Measurements from ENCODE around the gene CLIP4. TPM values are rescaled to one million over a fixed set of nuclear protein-coding genes. Genes with fewer than 3 reads are reported as not detected.

Gene CLIP4
- total and polyA plus RNA-seq, 2 of the 13 experiments (the other 11 are each of a cell fraction or from before 2014, with no cell fraction given): 0.46 to 0.49 TPM

GRCh38 chr2:29123617-29124349, 8.6 kb downstream of the CLIP4 start (continued):
- TF ChIP-seq ZHX2 (IDR thresholded peaks at IDR 0.05; ENCODE audit: low read depth): no peak
- no peak for TF ChIP-seq ZHX2 (CRISPR knock-in tag; IDR thresholded peaks at IDR 0.05; ENCODE audit: borderline replicate concordance)
- no peak for TF ChIP-seq SCMH1 (CRISPR knock-in tag; IDR thresholded peaks at IDR 0.05; ENCODE audit: borderline replicate concordance)
- TF ChIP-seq CEBPB (IDR thresholded peaks at IDR 0.05; ENCODE audit: borderline replicate concordance, low read depth, low read length): peak; percentile 82
- no peak for TF ChIP-seq ZNF773 (CRISPR knock-in tag; IDR thresholded peaks at IDR 0.05; ENCODE audit: borderline replicate concordance)
- no peak for TF ChIP-seq KLF13 (CRISPR knock-in tag; IDR thresholded peaks at IDR 0.05)
- TF ChIP-seq GPN1 (CRISPR knock-in tag; IDR thresholded peaks at IDR 0.05; ENCODE audit: borderline replicate concordance): no peak
- TF ChIP-seq KLF16 (CRISPR knock-in tag; IDR thresholded peaks at IDR 0.05): 0 out of 4 replicates have a peak, but pooled peaks of 1 of the 2 experiments have one; percentile 23
- TF ChIP-seq NR2F1 (CRISPR knock-in tag; IDR thresholded peaks at IDR 0.05): peak; percentile 22 to 67; a peak in 3 of 4 replicates
- TF ChIP-seq ZNF879 (CRISPR knock-in tag; IDR thresholded peaks at IDR 0.05): no peak
- no peak for TF ChIP-seq ZNF496 (CRISPR knock-in tag; IDR thresholded peaks at IDR 0.05; ENCODE audit: insufficient replicate concordance)
- no peak for TF ChIP-seq ZMAT5 (CRISPR knock-in tag; IDR thresholded peaks at IDR 0.05; ENCODE audit: borderline replicate concordance, low read depth)
- 0 out of 2 replicates have a peak, but pooled peaks have one; percentile 50 for TF ChIP-seq ZGPAT (CRISPR knock-in tag; IDR thresholded peaks at IDR 0.05)
- no peak for TF ChIP-seq ZNF772 (CRISPR knock-in tag; IDR thresholded peaks at IDR 0.05)
- TF ChIP-seq, protein P1, sequence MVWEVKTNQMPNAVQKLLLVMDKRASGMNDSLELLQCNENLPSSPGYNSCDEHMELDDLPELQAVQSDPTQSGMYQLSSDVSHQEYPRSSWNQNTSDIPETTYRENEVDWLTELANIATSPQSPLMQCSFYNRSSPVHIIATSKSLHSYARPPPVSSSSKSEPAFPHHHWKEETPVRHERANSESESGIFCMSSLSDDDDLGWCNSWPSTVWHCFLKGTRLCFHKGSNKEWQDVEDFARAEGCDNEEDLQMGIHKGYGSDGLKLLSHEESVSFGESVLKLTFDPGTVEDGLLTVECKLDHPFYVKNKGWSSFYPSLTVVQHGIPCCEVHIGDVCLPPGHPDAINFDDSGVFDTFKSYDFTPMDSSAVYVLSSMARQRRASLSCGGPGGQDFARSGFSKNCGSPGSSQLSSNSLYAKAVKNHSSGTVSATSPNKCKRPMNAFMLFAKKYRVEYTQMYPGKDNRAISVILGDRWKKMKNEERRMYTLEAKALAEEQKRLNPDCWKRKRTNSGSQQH (CRISPR knock-in tag; IDR thresholded peaks at IDR 0.05; ENCODE audit: low read depth): no peak
- no peak for TF ChIP-seq DR1 (CRISPR knock-in tag; IDR thresholded peaks at IDR 0.05)
- TF ChIP-seq ZNF883 (CRISPR knock-in tag; IDR thresholded peaks at IDR 0.05; ENCODE audit: not compliant biosample characterization): no peak
- TF ChIP-seq, protein P2, sequence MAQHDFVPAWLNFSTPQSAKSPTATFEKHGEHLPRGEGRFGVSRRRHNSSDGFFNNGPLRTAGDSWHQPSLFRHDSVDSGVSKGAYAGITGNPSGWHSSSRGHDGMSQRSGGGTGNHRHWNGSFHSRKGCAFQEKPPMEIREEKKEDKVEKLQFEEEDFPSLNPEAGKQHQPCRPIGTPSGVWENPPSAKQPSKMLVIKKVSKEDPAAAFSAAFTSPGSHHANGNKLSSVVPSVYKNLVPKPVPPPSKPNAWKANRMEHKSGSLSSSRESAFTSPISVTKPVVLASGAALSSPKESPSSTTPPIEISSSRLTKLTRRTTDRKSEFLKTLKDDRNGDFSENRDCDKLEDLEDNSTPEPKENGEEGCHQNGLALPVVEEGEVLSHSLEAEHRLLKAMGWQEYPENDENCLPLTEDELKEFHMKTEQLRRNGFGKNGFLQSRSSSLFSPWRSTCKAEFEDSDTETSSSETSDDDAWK (CRISPR knock-in tag; IDR thresholded peaks at IDR 0.05): no peak
